ENCODE measurements around the gene TIMP4. TPM values are rescaled to one million over a fixed set of nuclear protein-coding genes. Genes with fewer than 3 reads are reported as not detected.

Gene TIMP4
- polyA plus RNA-seq, 2 of the 4 experiments (the other 2 are of a cell fraction): 15.7 to 16.0 TPM

- Histone ChIP-seq H3K4me2 (no peak overlapping the region), H3K4me3 (no peak overlapping the region), H3K4me1 (peaks cover 50% of the 10 kb centered on the region), H3K27ac (peak overlapping the region; percentile 90 to 94; a peak in 4 of 6 replicates), H3K9me3 (no peaks in the 10 kb centered on the region)
- CTCF ChIA-PET: interaction anchor here (15.2 to 32.2 kb wide), 2 partner anchors 12 to 43 kb away, joined by 239 to 976 read pairs; partner anchors contain the start of gene TIMP4
- TF ChIP-seq EHMT2 (IDR thresholded peaks at IDR 0.05; ENCODE audit: low read depth) (no peak), EP300 (IDR thresholded peaks at IDR 0.05) (no peak), SREBF2 (IDR thresholded peaks at IDR 0.05) (no peak), FOSB (CRISPR knock-in tag; IDR thresholded peaks at IDR 0.05) (no peak), ZNF302 (CRISPR knock-in tag; IDR thresholded peaks at IDR 0.05) (no peak), RAD21 (conservative IDR thresholded peaks at IDR 0.05 in 1 of 2, IDR thresholded peaks at IDR 0.05 in 1 of 2) (no peak), ELK1 (IDR thresholded peaks at IDR 0.05; ENCODE audit: low read depth, low read length) (no peak)
- FAIRE-seq (no peak), ATAC-seq (no peak), DNase-seq (ENCODE audit: low read depth in 1 of 2, low spot score in 1 of 2) (no peak)
- POLR2A ChIA-PET: no interaction called here
- 94% methylated on average over 9 of the region's 9 CpGs for WGBS (ENCODE audit: missing lambda C conversion rate)
These were observed 31.6 kb upstream of the TIMP4 start for GRCh38 chr3:12190221-12190807.

DNA sequence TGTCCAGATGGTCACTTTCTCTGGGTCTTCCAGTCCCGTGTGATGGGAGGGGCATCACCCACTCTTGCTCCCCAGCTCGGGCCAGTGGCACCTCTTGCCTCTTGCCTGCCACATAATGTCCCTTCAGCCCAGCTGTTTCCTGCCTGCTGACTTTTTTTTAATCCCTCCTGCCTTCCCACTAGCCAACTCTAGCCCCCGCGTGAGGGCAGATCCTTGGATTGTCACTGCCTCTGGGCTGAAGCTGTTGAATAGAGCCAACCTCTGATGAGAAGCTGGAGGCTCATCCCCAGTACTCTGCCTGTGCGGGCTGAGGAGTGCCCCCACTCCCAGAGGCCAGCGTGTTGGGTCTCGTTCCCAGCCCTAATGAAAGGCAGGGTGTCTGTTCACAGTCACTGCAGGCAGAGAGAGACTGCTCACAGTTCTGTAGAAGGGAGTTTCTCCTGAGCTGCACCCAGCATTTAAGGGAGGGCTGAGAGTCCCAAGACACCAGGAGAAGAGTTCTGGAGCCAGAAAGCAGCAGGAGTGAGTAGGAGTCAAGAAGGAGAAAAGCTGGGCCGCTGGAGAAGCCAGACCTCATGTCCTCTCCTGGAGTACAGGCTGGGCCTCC lies 30.1 kb upstream of the TIMP4 start:
- DNase-seq (ENCODE audit: low read depth in 1 of 2, low spot score in 1 of 2) (no peak), ATAC-seq (no peak), FAIRE-seq (no peak)
- WGBS (ENCODE audit: missing lambda C conversion rate): 87% methylated on average over 8 of the region's 8 CpGs
- peak overlapping the region; percentile 64 to 90 for H3K27ac ChIP-seq
- no peaks in the 10 kb centered on the region for H3K9me3 ChIP-seq
- POLR2A ChIA-PET: no interaction called here
- no peak overlapping the region for H3K4me3 ChIP-seq
- TF ChIP-seq JUN (IDR thresholded peaks at IDR 0.05): no peak
- TF ChIP-seq, protein P1, sequence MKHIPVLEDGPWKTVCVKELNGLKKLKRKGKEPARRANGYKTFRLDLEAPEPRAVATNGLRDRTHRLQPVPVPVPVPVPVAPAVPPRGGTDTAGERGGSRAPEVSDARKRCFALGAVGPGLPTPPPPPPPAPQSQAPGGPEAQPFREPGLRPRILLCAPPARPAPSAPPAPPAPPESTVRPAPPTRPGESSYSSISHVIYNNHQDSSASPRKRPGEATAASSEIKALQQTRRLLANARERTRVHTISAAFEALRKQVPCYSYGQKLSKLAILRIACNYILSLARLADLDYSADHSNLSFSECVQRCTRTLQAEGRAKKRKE (CRISPR knock-in tag; IDR thresholded peaks at IDR 0.05; ENCODE audit: low read depth): no peak
- TF ChIP-seq HDAC2 (IDR thresholded peaks at IDR 0.05): no peak
- TF ChIP-seq GATA3 (IDR thresholded peaks at IDR 0.05; ENCODE audit: borderline replicate concordance): no peak
- no peak for TF ChIP-seq PHF8 (IDR thresholded peaks at IDR 0.05; ENCODE audit: borderline replicate concordance, low read depth)
- TF ChIP-seq RCOR1 (IDR thresholded peaks at IDR 0.05; ENCODE audit: low read depth, low read length): no peak
- no peak for TF ChIP-seq CHD2 (IDR thresholded peaks at IDR 0.05; ENCODE audit: low read length, partially characterized antibody)
- TF ChIP-seq FOSL2 (IDR thresholded peaks at IDR 0.05): no peak
- TF ChIP-seq FOSL2 (CRISPR knock-in tag; IDR thresholded peaks at IDR 0.05): no peak
- TF ChIP-seq HOXB5 (CRISPR knock-in tag; IDR thresholded peaks at IDR 0.05): no peak
- no peak for TF ChIP-seq ZNF302 (CRISPR knock-in tag; IDR thresholded peaks at IDR 0.05)
- TF ChIP-seq NFE2L2 (conservative IDR thresholded peaks at IDR 0.05; ENCODE audit: low read length): no peak
- no peak for TF ChIP-seq ELK1 (IDR thresholded peaks at IDR 0.05; ENCODE audit: low read depth, low read length)
- TF ChIP-seq RAD21 (conservative IDR thresholded peaks at IDR 0.05 in 1 of 2, IDR thresholded peaks at IDR 0.05 in 1 of 2): no peak
- TF ChIP-seq SREBF2 (IDR thresholded peaks at IDR 0.05): no peak
- no peak for TF ChIP-seq CBX8 (IDR thresholded peaks at IDR 0.05)
- no peak for TF ChIP-seq USF2 (IDR thresholded peaks at IDR 0.05)
- CTCF ChIA-PET: interaction anchor here (15.2 to 32.2 kb wide), 2 partner anchors 11 to 42 kb away, joined by 239 to 976 read pairs; partner anchors contain the start of gene TIMP4
- peaks cover 34% of the 10 kb centered on the region for H3K4me1 ChIP-seq
- H3K4me2 ChIP-seq: peak overlapping the region; percentile 63

Data from A549 (cell line).